ENCODE data around the gene ZC3H4. TPM values are rescaled to one million over a fixed set of nuclear protein-coding genes. Genes with fewer than 3 reads are reported as not detected.
"Not testable (repeated sequence)": the region's sequence is repeated elsewhere in the genome, so short reads cannot be mapped to it uniquely, and the experiment has no call there.

Gene ZC3H4
- total RNA-seq, 1 experiment from 2014 or later = 10.1 TPM

DNA sequence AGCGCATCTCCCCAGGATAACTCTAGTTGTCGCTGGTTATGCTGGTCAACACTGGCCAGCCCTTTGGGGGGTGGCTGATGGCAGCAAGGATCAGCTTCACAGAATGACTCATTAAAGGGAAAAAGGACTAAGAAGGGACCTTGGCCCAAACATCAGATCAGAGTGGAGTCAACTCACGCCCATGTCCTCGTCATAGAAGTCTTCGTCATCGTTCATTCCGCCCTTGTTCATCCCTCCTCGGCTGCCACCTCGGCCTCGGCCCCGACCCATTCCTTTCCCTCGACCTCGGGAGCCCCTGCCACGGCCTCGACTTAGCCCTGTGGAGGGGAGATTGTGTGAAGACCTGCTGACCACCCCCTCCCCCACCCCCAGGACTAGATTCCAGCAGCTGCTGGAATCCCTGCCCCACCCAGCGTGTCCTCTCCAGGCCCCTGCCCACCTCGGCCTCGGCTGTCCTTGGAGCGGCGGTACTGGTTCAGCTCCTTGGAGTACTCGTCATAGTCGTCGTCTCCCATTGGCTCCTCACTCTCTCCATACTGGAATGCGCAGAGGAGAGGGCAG lies 28.6 kb downstream of the ZC3H4 start:
- DNase-seq (ENCODE audit: low spot score) = no peak

GRCh38 chr19:47082493-47082892 lies 31.1 kb downstream of the ZC3H4 start:
- DNase-seq (ENCODE audit: low spot score) = no peak

- DNase-seq (ENCODE audit: low spot score) = no peak
Observed at GRCh38 chr19:47081095-47081494, 32.5 kb downstream of the ZC3H4 start.

DNA sequence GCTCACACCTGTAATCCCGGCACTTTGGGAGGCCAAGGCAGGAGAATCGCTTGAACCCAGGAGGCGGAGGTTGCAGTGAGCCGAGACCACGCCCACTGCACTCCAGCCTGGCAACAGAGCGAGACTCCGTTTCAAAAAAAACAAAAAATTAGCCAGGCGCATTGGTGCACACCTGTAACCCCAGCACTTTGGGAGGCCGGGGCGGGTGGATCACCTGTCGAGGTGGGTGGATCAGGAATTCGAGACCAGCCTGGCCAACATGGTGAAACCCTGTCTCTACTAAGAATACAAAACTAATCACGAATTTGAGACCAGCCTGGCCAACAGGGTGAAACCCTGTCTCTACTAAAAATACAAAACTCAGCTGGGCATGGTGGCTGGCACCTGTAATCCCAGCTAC lies 35.2 kb downstream of the ZC3H4 start:
- not testable (repeated sequence) for DNase-seq (ENCODE audit: low spot score)

GRCh38 chr19:47075941-47076340 lies 37.6 kb downstream of the ZC3H4 start:
- no peak for DNase-seq (ENCODE audit: low spot score)

GRCh38 chr19:47075179-47075810 lies 38.3 kb downstream of the ZC3H4 start:
- no peak for DNase-seq (ENCODE audit: low spot score)

GRCh38 chr19:47074621-47075020 lies 39.0 kb downstream of the ZC3H4 start:
- no peak for DNase-seq (ENCODE audit: low spot score)

- DNase-seq (ENCODE audit: low spot score) = no peak
Observed at GRCh38 chr19:47073574-47073973, 40.0 kb downstream of the ZC3H4 start.

DNA sequence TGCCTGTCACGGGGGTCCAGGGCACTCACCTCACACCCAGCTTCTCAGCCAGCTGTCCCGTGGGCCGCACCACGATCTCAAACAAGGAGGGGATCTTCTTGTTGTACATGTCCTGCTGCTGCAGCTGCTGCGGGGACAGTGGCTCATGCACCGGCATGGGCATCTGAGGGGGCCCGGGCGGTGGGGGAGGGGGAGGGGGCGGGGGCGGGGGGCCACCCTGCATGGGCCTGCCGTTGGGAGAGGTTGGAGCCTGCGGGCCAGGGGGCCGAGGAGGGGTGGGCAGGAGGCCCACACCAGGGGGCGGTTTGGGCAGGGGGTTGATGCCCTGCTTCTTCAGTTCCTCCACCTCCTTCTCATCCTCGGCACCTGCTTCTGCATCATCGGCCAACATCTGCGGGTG lies 41.3 kb downstream of the ZC3H4 start:
- no peak for DNase-seq (ENCODE audit: low spot score)

DNA sequence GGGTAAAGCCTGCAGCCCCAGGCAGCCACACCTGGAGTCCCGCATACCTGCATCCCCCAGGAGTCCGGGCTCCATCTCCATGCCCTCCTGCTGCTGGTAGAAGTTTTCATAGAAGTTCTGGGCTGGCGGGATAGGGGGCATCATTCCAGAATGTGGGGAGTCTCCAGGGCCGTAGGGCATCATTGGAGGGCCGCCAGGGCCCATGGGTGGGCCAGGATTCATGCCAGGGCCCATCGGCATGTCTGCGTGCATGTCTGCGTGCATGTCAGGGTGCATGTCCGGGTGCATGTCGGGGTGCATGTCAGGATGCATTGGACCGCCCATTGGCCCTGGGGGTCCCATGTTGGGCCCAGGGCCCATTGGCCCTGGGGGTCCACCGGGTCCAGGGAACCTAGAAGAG lies 41.8 kb downstream of the ZC3H4 start:
- DNase-seq (ENCODE audit: low spot score) = no peak

DNA sequence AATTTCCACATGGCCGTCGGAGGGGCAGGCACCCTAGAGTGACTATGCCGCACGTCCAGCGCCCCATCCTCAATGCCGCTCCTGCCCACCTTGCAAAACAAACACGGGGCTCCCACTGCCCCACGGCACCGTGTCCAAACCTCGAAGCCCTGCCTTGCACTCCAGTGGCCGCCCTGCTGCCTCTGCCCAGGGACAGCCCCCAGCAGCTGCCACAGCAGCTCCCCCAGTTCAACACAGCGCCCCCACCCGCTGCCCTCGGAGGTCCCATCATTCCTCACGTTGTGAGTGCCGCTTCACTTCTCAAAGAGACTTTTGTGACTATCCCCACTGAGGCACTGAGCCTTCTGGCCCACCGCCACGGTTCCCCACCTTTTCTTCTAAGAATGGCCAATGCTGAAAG lies 42.8 kb downstream of the ZC3H4 start:
- no peak for DNase-seq (ENCODE audit: low spot score)

DNA sequence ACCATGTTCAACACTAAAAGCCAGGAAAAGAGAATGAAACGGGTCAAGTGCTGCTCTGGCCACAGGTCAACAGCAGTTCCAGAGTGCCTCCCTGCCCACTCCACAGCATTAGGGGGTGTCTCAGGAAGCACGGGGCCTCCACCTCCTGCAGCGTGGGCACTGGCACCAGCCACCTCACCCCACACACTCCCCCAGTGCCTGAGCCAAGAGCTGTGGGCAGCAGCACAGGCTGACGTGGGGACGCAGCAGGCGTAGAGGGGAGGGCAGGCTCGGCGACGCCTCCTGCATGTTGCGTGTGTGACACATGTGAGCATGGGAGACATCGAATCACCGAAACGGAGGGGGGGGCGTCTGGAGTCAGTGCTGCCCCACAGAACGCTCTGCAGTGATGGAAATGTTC lies 43.8 kb downstream of the ZC3H4 start:
- no peak for DNase-seq (ENCODE audit: low spot score)

DNA sequence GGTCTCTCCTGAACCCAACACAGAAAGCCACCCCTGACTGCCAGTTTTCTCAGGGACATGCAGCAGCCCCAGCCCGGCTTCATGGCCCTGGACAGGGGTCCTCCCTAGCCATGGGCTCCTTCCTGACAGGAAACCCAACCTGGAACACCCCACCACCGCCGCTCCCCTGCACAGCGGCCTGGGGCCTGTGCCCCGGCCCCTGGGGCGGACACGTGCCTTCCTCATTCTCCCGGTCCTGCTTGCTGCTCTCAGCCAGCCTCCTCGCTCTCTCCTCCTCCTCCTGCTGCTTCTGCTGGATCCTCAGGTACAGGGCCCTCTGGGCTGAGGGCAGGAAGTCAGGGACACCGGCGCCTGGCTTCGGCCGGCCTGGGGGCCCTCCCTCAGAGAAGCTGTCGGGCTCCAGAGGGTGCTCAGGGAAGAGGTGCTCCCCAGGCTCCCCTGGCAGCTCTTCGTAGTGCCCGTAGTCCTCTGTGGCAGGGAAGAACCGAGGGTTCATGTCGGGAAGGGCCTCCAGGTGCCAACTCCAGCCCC lies 44.6 kb downstream of the ZC3H4 start:
- no peak for DNase-seq (ENCODE audit: low spot score)

- DNase-seq (ENCODE audit: low spot score) = no peak
Observed at GRCh38 chr19:47068246-47068645, 45.3 kb downstream of the ZC3H4 start.

DNA sequence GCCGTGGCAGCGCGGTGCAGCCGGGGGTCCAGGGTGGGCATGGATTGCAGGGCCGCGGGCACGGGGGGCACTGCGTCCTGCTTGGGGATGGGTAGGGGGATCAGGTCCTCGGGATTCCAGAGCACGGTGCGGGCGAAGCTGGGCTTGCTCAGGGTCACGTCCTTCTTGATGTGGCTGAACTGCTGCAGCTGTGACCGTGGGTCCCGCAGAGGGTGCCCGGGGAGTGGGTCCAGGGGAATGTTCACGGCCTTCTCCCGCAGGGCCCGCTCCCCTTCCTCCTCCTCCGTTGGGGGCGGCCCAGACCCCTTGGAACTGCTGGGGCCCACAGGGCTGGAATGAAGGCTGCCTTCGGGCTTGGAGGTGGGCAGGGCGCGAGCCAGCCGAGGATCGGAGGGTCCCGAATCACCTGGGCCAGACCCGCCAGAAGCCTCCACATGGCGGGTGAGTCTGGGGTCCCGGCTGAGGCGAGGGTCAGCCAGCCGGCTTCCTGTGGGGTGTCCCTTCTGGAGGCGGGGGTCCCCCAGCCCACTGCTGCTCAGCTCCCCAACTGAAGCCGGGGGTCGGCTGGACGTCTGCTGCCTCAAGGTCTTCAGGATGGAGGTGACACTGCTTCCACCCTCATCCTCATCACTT lies 46.2 kb downstream of the ZC3H4 start:
- no peak for DNase-seq (ENCODE audit: low spot score)

GRCh38 chr19:47066376-47067214 lies 47.0 kb downstream of the ZC3H4 start:
- no peak for DNase-seq (ENCODE audit: low spot score)

DNA sequence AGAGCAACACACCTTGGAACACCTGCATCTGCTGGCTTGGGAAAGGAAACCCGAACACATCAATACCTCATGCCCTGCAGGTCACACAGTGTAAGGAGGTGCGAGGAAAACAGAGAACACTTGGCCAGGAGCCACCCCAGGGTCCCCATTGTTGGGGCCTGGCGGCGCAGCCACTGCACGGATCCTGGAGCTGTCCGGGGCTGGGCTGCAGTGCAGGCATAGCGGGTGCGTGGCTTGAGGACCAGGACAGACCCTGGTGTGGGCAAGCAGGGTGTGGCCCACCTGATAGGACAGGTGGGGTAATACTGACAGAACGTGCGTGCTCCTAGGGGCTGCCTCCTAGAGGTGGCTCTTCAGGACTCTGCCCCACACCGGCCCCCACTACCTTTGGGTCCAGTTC lies 48.3 kb downstream of the ZC3H4 start:
- no peak for DNase-seq (ENCODE audit: low spot score)

DNA sequence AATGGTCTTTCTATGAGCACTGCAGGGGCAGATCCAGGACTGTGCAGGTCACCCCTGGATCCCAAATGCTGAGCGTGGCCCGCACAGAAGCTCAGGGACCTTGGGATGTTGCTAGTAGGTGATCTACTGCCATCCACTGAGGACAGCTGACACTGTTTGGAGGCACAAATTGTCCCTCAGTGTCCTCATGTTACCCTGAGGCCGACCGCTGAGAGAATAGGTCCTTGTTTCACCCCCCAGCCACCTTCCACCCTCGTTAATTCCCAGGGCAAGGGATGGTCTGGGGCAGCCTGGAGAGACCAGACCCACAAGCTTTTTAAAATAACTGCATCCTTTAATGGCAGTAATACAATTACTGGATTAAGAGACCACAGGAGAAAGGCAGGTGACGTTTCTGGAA lies 49.7 kb downstream of the ZC3H4 start:
- DNase-seq (ENCODE audit: low spot score) = no peak

DNA sequence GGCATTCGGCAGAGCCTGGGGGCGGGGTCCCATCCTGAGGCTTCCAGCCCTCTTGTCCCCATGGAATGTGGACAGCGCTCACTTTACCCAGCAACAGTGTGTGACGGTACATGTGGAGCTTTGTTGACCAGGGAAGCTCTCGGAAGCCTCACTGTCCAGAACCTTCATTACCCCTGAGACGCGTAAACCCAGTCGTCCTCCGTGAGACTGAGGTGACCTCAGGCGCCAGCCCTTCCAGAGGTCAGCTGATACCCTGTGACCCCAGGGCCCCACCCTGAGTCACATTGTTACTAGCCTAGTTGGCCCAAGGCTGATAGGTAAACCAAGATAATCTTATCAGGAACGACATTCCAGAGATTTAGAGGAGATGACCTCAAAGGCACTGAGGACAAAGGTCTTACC lies 55.0 kb downstream of the ZC3H4 start:
- DNase-seq (ENCODE audit: low spot score) = no peak

DNA sequence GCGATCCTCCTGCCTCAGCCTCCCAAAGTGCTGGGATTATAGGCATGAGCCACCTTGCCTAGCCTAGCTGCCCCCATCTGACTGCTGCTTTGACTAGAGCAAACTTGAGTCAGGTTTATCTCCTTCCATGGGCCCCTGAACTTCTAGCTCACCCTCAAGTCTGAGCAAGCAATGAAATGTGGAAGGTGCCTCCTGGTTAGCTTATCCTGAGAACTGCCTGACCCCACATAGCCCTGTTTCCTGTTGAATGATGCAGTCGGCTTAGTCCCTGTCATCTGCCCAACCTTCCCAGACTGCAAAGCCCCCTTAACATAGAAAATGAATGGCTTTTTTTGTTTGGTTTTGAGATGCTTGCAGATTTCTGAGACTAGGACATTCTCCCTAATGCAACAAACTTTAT lies 56.2 kb downstream of the ZC3H4 start:
- DNase-seq (ENCODE audit: low spot score) = no peak

DNA sequence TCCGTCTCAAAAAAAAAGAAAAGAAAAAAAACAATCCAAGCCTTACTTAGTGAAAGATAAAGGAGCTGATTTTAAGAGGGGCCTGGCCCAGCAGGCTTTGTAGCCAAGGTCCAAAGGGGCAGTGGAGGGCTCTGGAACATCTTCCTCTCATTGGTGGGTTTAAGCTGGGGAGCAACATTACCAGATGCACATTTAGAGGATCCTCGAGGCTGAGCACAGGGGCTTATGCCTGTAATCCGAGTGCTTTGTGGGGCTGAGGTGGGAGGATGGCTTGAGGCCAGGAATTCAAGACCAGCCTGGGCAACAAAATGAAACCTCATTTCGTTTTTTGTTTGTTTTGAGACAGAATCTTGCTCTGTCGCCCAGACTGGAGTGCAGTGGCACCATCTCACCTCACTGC lies 57.2 kb downstream of the ZC3H4 start:
- no peak for DNase-seq (ENCODE audit: low spot score)

DNA sequence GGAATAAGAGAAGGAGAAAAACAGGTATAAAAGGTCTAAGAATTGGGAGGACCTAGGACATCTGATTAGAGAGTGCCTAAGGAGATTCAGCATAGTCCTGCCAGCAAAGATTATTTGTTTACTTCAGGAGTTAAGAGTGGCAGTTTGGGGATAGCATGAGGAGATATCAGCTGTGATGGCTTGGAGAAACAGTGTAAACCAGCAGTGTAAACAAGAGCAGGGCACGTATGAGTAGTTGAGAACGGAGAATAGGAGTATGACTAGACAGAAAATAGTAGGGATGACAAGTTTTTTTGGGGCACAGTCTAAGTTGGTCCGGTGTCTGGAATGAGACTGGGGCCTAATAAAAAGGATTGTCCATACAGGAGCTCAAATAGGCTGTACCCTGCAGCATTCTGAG lies 63.0 kb downstream of the ZC3H4 start:
- not testable (repeated sequence) for DNase-seq (ENCODE audit: low spot score)
